Mucosa of rectum (tissue), 2 donors: ENCODE measurements around the gene TLR9.

Experiments
- H3K27ac ChIP-seq, 2 donors: one replicate each; pipeline ENCODE4 v1.7.0; 2013; ENCODE audit warnings: inconsistent platforms in 2 of 2, low read depth in 2 of 2, low read length in 2 of 2
- H3K27me3 ChIP-seq, 2 donors: one replicate each; pipeline ENCODE4 v1.7.0; 2013; ENCODE audit warnings: low read length in 2 of 2; ENCODE audit not compliant: control insufficient read depth in 2 of 2, insufficient read depth in 2 of 2
- H3K36me3 ChIP-seq, 2 donors: one replicate each; pipeline ENCODE4 v1.7.0; 2013; ENCODE audit warnings: low read length in 2 of 2; ENCODE audit not compliant: control insufficient read depth in 2 of 2, insufficient read depth in 2 of 2
- H3K4me1 ChIP-seq, 2 donors: one replicate each; pipeline ENCODE4 v1.7.0; 2013; ENCODE audit warnings: low read length in 2 of 2, mild to moderate bottlenecking in 1 of 2; ENCODE audit not compliant: control insufficient read depth in 2 of 2, insufficient read depth in 2 of 2
- H3K4me3 ChIP-seq, 2 donors: one replicate each; pipeline ENCODE4 v1.7.0; 2013; ENCODE audit warnings: low read length in 2 of 2
- H3K9ac ChIP-seq, 2 donors: one replicate each; pipeline ENCODE4 v1.7.0; 2013; ENCODE audit warnings: low read length in 2 of 2, low read depth in 1 of 2, mild to moderate bottlenecking in 1 of 2
- H3K9me3 ChIP-seq, 2 donors: one replicate each; pipeline ENCODE4 v1.7.0; 2013; ENCODE audit warnings: low read length in 2 of 2; ENCODE audit not compliant: control insufficient read depth in 2 of 2
- donor health status: healthy.
- donor health status: Normal muscosa, but diverticular disease.

The TLR9 gene

GRCh38 chr3:52176951-52177700 is 48.3 kb downstream of the TLR9 start:
- Histone ChIP-seq H3K36me3 (no peaks in the 10 kb centered on the region), H3K27me3 (no peaks in the 10 kb centered on the region), H3K4me3 (no peak overlapping the region), H3K9me3 (no peaks in the 10 kb centered on the region), H3K4me1 (no peaks in the 10 kb centered on the region), H3K27ac (no peak overlapping the region), H3K9ac (no peak overlapping the region)

- Histone ChIP-seq H3K36me3 (no peaks in the 10 kb centered on the region), H3K4me1 (no peaks in the 10 kb centered on the region), H3K27ac (no peak overlapping the region), H3K27me3 (no peaks in the 10 kb centered on the region), H3K9ac (no peak overlapping the region), H3K4me3 (no peak overlapping the region), H3K9me3 (no peaks in the 10 kb centered on the region)
These were observed 49.2 kb downstream of the TLR9 start for GRCh38 chr3:52176180-52176752.

GRCh38 chr3:52175416-52176179 is 49.8 kb downstream of the TLR9 start:
- Histone ChIP-seq H3K9ac (no peak overlapping the region), H3K9me3 (no peaks in the 10 kb centered on the region), H3K4me1 (no peaks in the 10 kb centered on the region), H3K36me3 (no peaks in the 10 kb centered on the region), H3K27me3 (no peaks in the 10 kb centered on the region), H3K27ac (no peak overlapping the region), H3K4me3 (no peak overlapping the region)

GRCh38 chr3:52174896-52175295 is 50.5 kb downstream of the TLR9 start:
- no peak overlapping the region for H3K4me3 ChIP-seq
- H3K27me3 ChIP-seq: no peaks in the 10 kb centered on the region
- H3K9me3 ChIP-seq: no peaks in the 10 kb centered on the region
- no peaks in the 10 kb centered on the region for H3K36me3 ChIP-seq
- no peaks in the 10 kb centered on the region for H3K4me1 ChIP-seq
- H3K27ac ChIP-seq: no peak overlapping the region
- no peak overlapping the region for H3K9ac ChIP-seq

GRCh38 chr3:52173101-52173500 is 52.3 kb downstream of the TLR9 start:
- H3K9ac ChIP-seq: no peak overlapping the region
- no peaks in the 10 kb centered on the region for H3K36me3 ChIP-seq
- no peaks in the 10 kb centered on the region for H3K4me1 ChIP-seq
- no peaks in the 10 kb centered on the region for H3K9me3 ChIP-seq
- no peak overlapping the region for H3K4me3 ChIP-seq
- no peaks in the 10 kb centered on the region for H3K27me3 ChIP-seq
- H3K27ac ChIP-seq: no peak overlapping the region

GRCh38 chr3:52172262-52172757 is 53.1 kb downstream of the TLR9 start:
- no peaks in the 10 kb centered on the region for H3K4me1 ChIP-seq
- no peak overlapping the region for H3K27ac ChIP-seq
- H3K36me3 ChIP-seq: no peaks in the 10 kb centered on the region
- no peak overlapping the region for H3K4me3 ChIP-seq
- H3K9me3 ChIP-seq: no peaks in the 10 kb centered on the region
- H3K9ac ChIP-seq: no peak overlapping the region
- no peaks in the 10 kb centered on the region for H3K27me3 ChIP-seq

- Histone ChIP-seq H3K27me3 (no peaks in the 10 kb centered on the region), H3K27ac (no peak overlapping the region)
These were observed 53.8 kb downstream of the TLR9 start for GRCh38 chr3:52171514-52172261.

More at GRCh38 chr3:52171514-52172261, 53.8 kb downstream of the TLR9 start:
- Histone ChIP-seq H3K9me3 (no peaks in the 10 kb centered on the region), H3K9ac (no peak overlapping the region), H3K4me1 (no peaks in the 10 kb centered on the region), H3K4me3 (no peak overlapping the region), H3K36me3 (no peaks in the 10 kb centered on the region)
